ENCODE data around the gene MICAL3. TPM values are rescaled to one million over a fixed set of nuclear protein-coding genes. Genes with fewer than 3 reads are reported as not detected.

Gene MICAL3
- total and polyA plus RNA-seq, 9 of the 15 experiments (the other 6 are each of a cell fraction or from before 2014, with no cell fraction given): 0.53 to 32.1 (median 12.3) TPM

GRCh38 chr22:18048441-18048898 lies 24.1 kb upstream of the MICAL3 start (continued):
- TF ChIP-seq CBX8 (IDR thresholded peaks at IDR 0.05; ENCODE audit: borderline replicate concordance, extremely low read depth, low read depth, low read length, poor library complexity, severe bottlenecking) (no peak), ARHGAP35 (IDR thresholded peaks at IDR 0.05; ENCODE audit: partially characterized antibody) (no peak), SRSF9 (IDR thresholded peaks at IDR 0.05; ENCODE audit: borderline replicate concordance, low read depth, low read length) (no peak), ZSCAN29 (IDR thresholded peaks at IDR 0.05) (no peak), MTA1 (IDR thresholded peaks at IDR 0.05; ENCODE audit: borderline replicate concordance) (no peak), ATF1 (CRISPR knock-in tag; IDR thresholded peaks at IDR 0.05) (no peak), ATF1 (tag; IDR thresholded peaks at IDR 0.05) (peak; percentile 62; the same call in 1 of the 2 replicates), TCFL5 (CRISPR knock-in tag; conservative IDR thresholded peaks at IDR 0.05) (no peak), ZNF699 (CRISPR knock-in tag; IDR thresholded peaks at IDR 0.05; ENCODE audit: insufficient replicate concordance) (no peak), THRB (CRISPR knock-in tag; conservative IDR thresholded peaks at IDR 0.05) (no peak), BHLHE40 (IDR thresholded peaks at IDR 0.05; ENCODE audit: low read length) (peak; percentile 71; the same call in 1 of the 2 replicates), RCOR1 (IDR thresholded peaks at IDR 0.05; ENCODE audit: borderline replicate concordance in 1 of 2, low read depth in 2 of 2, low read length in 2 of 2) (peak in 1 of 2 experiments; percentile 69; a peak in 2 of 4 replicates), STAT5B (CRISPR knock-in tag; IDR thresholded peaks at IDR 0.05) (no peak), STAT6 (CRISPR knock-in tag; IDR thresholded peaks at IDR 0.05) (no peak), HDAC1 (IDR thresholded peaks at IDR 0.05) (peak in 1 of 2 experiments; percentile 20; a peak in 1 of 4 replicates), FOXA3 (CRISPR knock-in tag; conservative IDR thresholded peaks at IDR 0.05 in 1 of 2, IDR thresholded peaks at IDR 0.05 in 1 of 2) (no peak), KLF6 (CRISPR knock-in tag; IDR thresholded peaks at IDR 0.05; ENCODE audit: borderline replicate concordance) (no peak), JUNB (CRISPR knock-in tag; conservative IDR thresholded peaks at IDR 0.05) (no peak), RBM15 (IDR thresholded peaks at IDR 0.05; ENCODE audit: insufficient read depth, low read length) (no peak), FOS (IDR thresholded peaks at IDR 0.05; ENCODE audit: extremely low read depth, insufficient read length) (no peak), MEF2D (tag; conservative IDR thresholded peaks at IDR 0.05; ENCODE audit: low read depth) (no peak), MBD1 (CRISPR knock-in tag; IDR thresholded peaks at IDR 0.05) (peak; percentile 84), RAD51 (IDR thresholded peaks at IDR 0.05; ENCODE audit: borderline replicate concordance, low read depth) (peak; percentile 77)

All from K562 (cell line).